ENCODE data around the gene RDH16. TPM values are rescaled to one million over a fixed set of nuclear protein-coding genes. Genes with fewer than 3 reads are reported as not detected.
"Not testable (repeated sequence)": the region's sequence is repeated elsewhere in the genome, so short reads cannot be mapped to it uniquely, and the experiment has no call there.

The RDH16 gene
- total RNA-seq, 1 experiment from 2014 or later, result 0.06 TPM

DNA sequence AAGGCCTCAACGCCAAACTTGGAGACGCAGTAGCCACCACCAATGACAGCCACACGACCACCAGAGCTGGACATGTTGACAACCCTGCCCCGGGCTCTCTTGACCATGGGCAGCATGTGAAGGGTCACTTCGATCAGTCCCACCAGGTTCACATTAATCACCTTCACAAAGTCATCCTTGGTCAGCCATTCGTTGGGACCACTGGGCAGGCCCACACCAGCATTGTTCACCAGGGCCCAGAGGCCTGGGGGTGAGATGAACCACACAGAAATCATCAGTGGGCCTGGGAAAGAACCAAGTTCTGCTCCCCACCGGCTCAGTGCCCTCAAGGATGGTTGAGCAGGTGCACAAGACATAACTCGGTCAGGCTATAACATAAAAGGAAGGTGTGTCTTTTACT lies 27.2 kb downstream of the RDH16 start:
- H3K27me3 ChIP-seq, result no peaks in the 10 kb centered on the region
- no peak overlapping the region for H3K27ac ChIP-seq
- H3K9me3 ChIP-seq (replicated peaks), result no peaks in the 10 kb centered on the region
- no peak for DNase-seq
- H3K4me1 ChIP-seq, result peaks cover 7% of the 10 kb centered on the region
- H3K36me3 ChIP-seq, result no peaks in the 10 kb centered on the region
- no peak overlapping the region for H3K4me3 ChIP-seq

DNA sequence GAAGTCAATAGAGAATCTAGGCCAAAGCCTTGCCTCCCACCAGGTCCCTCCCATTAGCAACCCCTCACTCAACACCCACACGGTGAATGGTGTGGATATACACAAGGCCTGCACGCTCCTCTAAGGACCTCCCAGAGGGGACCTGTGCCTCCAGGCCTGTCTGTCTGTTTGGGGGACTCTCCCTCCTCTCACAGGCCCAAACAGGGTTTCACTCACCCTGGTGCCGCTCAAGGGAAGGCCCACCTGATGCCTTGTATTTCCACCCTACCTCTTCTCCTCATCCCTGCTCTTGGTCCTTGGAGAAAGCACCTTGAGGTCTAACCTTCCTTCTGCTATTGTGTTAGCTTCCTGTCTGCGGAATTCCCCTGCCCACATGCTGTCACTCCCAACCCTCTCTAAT lies 27.6 kb downstream of the RDH16 start:
- no peak for DNase-seq
- Histone ChIP-seq H3K36me3 (no peaks in the 10 kb centered on the region), H3K4me1 (peaks cover 7% of the 10 kb centered on the region), H3K27me3 (no peaks in the 10 kb centered on the region), H3K27ac (no peak overlapping the region), H3K9me3 (replicated peaks) (no peaks in the 10 kb centered on the region), H3K4me3 (no peak overlapping the region)

DNA sequence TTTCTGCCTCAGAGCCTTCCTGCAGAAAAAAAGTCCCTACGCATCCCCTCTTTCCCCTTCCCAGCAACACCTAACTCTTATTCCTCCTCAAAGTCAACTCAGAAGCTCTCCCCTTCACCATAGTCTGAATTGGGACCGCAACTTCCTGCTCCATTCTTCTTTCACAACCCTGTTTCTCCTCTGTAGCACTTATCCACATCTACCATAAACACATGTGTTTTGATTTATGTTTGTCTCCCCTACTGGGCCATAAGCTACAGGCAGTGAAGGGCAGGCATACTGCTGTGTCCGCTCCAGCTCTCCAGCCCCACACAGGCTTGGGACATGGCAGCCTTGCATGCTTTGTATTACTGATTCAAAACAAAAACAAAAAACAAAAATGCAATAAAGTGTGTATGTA lies 29.1 kb downstream of the RDH16 start:
- Histone ChIP-seq H3K27me3 (no peaks in the 10 kb centered on the region), H3K27ac (no peak overlapping the region), H3K9me3 (replicated peaks) (no peaks in the 10 kb centered on the region), H3K4me3 (no peak overlapping the region), H3K36me3 (no peaks in the 10 kb centered on the region), H3K4me1 (peaks cover 7% of the 10 kb centered on the region)
- DNase-seq, result no peak

DNA sequence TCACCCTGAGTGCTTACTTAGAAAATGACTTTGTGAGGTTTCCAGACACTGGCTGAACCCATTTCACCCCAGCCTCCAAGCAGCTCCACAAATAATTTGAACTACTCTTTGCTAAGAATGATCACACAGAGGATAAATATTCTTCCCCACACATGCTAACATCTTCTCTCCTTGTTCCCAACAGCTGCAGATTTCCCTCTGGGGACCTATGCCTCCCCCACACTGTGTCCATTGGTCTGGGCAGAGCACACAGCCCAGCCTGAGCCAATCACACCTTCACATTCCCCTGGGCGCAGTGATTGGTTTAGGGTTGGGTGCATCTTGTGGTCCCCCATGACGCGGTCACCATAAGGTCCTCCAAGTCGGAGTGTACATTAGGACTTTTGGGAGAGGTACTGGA lies 30.1 kb downstream of the RDH16 start:
- Histone ChIP-seq H3K9me3 (replicated peaks) (no peaks in the 10 kb centered on the region), H3K27ac (no peak overlapping the region), H3K4me1 (peaks cover 7% of the 10 kb centered on the region), H3K36me3 (no peaks in the 10 kb centered on the region), H3K4me3 (no peak overlapping the region), H3K27me3 (no peaks in the 10 kb centered on the region)
- peak; percentile 14 to 30 for DNase-seq

DNA sequence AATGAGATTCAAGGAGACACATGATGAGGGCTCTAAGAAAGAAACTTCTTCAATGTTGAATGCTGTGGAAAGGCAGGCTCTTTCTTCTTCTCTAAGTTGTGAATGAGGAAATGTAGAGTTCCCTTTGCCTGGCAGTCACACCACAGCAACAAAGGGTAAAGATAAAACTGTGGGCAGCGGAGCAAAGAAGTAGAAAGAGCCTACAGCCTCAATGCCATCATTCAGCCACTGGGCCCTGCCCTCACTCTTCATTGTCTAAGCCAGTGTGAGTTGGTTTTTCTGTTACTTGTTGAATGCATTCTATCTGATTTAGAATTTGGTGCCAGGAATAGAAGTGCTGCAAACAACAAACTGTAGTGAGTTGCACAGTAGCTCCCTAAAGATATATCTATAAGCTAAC lies 35.4 kb downstream of the RDH16 start:
- DNase-seq, result no peak
- Histone ChIP-seq H3K27me3 (no peaks in the 10 kb centered on the region), H3K4me1 (no peaks in the 10 kb centered on the region), H3K4me3 (no peak overlapping the region), H3K27ac (no peak overlapping the region), H3K9me3 (replicated peaks) (no peaks in the 10 kb centered on the region), H3K36me3 (no peaks in the 10 kb centered on the region)

DNA sequence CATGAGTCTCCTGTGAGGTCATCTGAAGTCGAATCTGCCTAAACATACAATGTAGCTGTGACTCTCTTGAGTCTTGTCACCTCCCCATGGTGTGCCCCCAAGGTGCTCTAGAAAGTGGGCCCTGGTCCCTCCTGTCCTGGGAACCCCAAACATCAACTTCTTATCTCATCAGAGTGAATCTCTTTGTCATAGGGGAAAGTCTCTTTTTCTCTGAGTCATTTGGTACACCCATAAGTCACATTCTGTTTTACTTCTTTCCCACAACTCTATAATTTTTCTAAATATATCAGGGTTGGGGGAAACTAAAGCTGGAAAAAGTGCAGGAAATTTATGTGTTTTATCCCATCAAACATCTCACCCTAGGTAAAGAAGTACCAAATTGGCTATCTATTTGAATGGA lies 36.1 kb downstream of the RDH16 start:
- Histone ChIP-seq H3K27me3 (no peaks in the 10 kb centered on the region), H3K9me3 (replicated peaks) (no peaks in the 10 kb centered on the region), H3K4me1 (no peaks in the 10 kb centered on the region), H3K36me3 (no peaks in the 10 kb centered on the region), H3K27ac (no peak overlapping the region), H3K4me3 (no peak overlapping the region)
- no peak for DNase-seq

DNA sequence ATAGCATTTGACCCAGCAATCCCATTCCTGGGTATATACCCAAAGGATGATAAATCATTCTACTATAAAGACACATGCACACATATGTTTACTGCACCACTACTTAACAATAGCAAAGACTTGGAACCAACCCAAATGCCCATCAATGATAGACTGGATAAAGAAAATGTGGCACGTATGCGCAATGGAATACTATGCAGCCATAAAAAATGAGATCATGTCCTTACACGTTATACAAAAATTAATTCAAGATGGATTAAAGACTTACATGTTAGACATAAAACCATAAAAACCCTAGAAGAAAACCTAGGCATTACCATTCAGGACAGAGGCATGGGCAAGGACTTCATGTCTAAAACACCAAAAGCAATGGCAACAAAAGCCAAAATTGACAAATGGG lies 39.3 kb downstream of the RDH16 start:
- not testable (repeated sequence) for H3K4me1 ChIP-seq

DNA sequence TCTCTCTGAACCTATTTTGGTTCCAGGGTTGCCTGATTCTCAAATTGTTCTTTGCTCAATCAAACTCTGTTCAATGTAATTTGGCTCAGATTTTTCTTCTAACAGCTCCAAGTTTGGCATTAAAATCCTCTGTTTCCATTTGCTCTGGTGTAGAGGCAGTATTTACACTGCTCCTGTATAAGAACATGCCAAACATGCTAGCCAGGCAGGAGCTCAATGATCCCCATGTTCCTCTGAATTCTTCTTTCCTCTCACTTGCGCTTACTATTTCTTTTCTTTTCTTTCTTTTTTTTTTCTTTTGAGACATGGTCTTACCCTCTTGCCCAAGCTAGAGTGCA lies 40.4 kb downstream of the RDH16 start:
- no peaks in the 10 kb centered on the region for H3K9me3 ChIP-seq (replicated peaks)
- no peaks in the 10 kb centered on the region for H3K36me3 ChIP-seq
- no peaks in the 10 kb centered on the region for H3K4me1 ChIP-seq
- H3K27ac ChIP-seq, result no peak overlapping the region
- no peak for DNase-seq
- H3K27me3 ChIP-seq, result no peaks in the 10 kb centered on the region
- H3K4me3 ChIP-seq, result no peak overlapping the region

More for the DNA sequence above, 39.3 kb downstream of the RDH16 start:
- DNase-seq; H3K4me3 ChIP-seq; H3K36me3 ChIP-seq; H3K9me3 ChIP-seq (replicated peaks); H3K27me3 ChIP-seq; H3K27ac ChIP-seq: not testable (repeated sequence)

DNA sequence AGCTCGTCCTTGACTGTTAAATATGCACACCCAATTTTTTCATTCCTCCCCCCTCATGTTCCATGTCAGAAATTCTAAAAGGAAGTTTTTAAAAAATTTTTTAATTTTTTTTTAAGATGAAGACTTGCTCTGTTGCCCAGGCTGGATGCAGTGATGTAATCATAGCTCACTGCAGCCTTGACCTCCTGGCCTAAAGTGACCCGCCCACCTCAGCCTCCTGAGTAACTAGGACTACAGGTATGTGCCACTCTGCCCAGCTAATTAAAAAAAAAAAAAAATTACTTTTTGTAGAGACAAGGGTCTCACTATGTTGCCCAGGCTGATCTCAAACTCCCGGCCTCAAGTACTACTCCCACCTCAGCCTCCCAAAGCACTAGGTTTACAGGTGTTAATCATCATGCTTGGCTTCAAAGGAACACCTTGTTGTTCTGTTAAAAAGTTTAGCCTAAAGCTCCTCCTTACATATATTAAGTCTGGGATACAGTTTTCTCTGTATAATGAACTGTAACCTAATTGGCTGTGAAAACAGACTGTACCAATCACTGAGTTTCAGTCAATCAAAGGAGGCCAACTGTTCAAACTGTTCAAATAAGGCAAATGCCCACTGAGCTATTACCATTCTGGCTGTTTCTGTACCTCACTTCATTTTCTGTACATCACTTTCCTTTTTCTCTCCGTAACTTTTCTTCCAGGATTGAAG lies 41.0 kb downstream of the RDH16 start:
- Histone ChIP-seq H3K4me1 (no peaks in the 10 kb centered on the region), H3K36me3 (no peaks in the 10 kb centered on the region), H3K4me3 (no peak overlapping the region), H3K9me3 (replicated peaks) (no peaks in the 10 kb centered on the region), H3K27ac (no peak overlapping the region), H3K27me3 (no peaks in the 10 kb centered on the region)
- no peak for DNase-seq

DNA sequence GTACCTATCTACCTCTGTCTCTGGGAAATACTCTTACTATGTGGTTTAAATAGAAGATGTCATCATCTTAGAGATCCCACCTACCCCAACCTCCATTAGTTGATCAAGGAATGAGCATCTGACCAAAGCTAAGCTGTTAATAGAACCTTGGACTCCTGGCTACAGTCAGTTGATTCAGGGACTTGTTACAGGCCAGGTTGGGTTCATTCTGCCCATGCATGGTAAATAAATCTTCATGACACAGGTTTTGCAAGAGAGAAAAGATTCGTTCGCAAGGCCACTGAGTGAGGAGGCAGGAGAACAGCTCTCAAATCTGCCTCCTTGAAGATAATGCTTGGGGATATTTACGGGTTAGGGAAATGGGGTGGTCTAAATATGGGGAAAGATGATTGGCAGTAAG lies 42.7 kb downstream of the RDH16 start:
- no peak for DNase-seq
- no peaks in the 10 kb centered on the region for H3K4me1 ChIP-seq
- no peaks in the 10 kb centered on the region for H3K27me3 ChIP-seq
- H3K9me3 ChIP-seq (replicated peaks), result no peaks in the 10 kb centered on the region
- H3K27ac ChIP-seq, result no peak overlapping the region
- H3K4me3 ChIP-seq, result no peak overlapping the region
- no peaks in the 10 kb centered on the region for H3K36me3 ChIP-seq

DNA sequence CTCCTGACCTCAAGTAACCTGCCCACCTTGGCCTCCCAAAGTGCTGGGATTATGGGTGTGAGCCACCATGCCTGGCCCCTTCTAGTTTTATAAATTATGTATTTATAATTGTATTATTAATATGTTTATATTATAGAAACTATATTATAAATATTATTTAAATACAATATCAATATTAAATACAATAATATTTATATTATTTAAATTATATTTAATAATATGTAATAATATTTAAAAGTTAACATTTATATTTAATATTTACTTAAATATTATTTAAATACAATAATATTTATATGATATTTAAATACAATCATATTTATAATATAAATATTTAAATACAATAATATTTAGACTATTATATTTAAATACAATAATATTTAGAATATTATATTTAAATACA lies 43.2 kb downstream of the RDH16 start:
- Histone ChIP-seq H3K27me3 (no peaks in the 10 kb centered on the region), H3K27ac (no peak overlapping the region), H3K4me1 (no peaks in the 10 kb centered on the region), H3K9me3 (replicated peaks) (no peaks in the 10 kb centered on the region), H3K36me3 (no peaks in the 10 kb centered on the region), H3K4me3 (no peak overlapping the region)
- DNase-seq, result no peak

DNA sequence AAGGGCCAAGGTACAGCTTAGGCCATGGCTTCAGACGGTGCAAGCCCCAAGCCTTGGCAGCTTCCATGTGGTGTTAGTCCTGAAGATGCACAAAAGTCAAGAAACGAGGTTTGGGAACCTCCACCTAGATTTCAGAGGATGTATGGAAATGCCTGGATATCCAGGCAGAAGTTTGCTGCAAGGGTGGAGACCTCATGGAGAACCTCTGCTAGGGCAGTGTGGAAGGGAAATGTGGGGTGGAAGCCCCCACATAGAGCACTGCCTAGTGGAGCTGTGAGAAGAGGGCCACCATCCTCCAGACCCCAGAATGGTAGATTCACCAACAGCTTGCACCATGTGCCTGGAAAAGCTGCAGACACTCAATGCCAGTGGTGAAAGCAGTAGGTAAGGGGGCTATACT lies 48.0 kb downstream of the RDH16 start:
- not testable (repeated sequence) for H3K36me3 ChIP-seq

DNA sequence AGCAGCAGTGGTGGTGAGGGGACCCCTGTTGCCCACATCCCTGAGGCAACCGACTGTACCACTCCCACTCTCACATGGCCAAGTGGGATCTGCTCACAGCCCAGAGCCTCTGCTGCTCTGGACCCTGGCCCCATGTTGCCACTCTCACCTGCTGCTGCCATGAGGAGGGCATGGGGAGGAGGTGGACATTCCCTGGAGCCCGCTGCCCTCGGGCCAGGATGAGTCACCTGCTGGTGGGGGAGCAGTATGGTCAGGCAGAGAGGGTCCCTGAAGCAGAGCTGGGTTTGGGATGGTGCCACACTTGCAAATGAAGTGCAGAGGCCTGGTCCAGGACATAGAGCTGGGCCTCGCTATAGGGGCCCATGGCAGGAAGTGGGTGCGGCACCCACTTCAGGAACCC lies 49.3 kb downstream of the RDH16 start:
- H3K36me3 ChIP-seq, result no peaks in the 10 kb centered on the region
- no peak overlapping the region for H3K27ac ChIP-seq
- no peaks in the 10 kb centered on the region for H3K27me3 ChIP-seq
- no peak overlapping the region for H3K4me3 ChIP-seq
- no peaks in the 10 kb centered on the region for H3K9me3 ChIP-seq (replicated peaks)
- no peaks in the 10 kb centered on the region for H3K4me1 ChIP-seq
- DNase-seq, result no peak

More for the DNA sequence above, 48.0 kb downstream of the RDH16 start:
- not testable (repeated sequence) for H3K27me3 ChIP-seq; DNase-seq; H3K27ac ChIP-seq; H3K9me3 ChIP-seq (replicated peaks); H3K4me1 ChIP-seq; H3K4me3 ChIP-seq

DNA sequence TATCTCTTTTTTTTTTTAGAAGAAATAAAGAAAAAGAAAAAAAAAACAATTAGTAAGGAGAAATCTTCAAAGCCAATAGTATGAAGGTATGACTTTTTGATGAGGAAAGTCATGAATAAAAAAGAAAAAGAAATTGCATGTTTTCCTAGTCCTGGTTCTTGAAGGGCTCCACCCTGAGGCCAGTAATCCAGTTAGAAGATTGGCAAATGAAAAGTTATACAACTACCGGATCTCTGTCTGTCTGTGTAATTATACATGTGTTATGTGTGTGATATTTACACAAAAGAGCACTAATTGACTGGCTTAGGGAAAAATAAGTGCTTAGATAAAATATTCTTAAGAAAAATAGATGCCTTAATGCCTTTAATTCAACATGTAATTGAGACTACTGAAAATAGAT lies 51.6 kb downstream of the RDH16 start:
- no peak overlapping the region for H3K27ac ChIP-seq
- DNase-seq, result no peak
- H3K36me3 ChIP-seq, result no peaks in the 10 kb centered on the region

DNA sequence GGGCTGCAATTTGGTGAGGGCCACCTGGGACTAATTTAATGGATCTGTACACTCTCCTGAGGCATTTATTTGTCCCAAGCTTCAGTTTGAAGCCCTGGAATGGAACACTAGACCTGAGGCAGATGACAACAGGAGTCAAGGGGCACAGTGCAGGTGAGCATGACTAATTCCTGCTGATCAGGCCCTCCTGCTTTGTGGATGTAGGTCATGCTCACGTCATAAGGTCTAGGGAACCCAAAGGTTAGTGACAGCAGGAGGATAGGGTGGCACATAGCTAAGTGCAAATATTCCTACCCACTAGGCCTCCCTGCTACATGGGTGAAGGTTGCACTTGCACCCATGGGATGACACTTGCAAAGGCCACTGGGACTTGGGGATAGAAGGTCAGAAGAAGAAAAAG lies 54.0 kb downstream of the RDH16 start:
- no peak for DNase-seq
- H3K4me3 ChIP-seq, result no peak overlapping the region
- H3K4me1 ChIP-seq, result no peaks in the 10 kb centered on the region
- no peaks in the 10 kb centered on the region for H3K36me3 ChIP-seq
- H3K27ac ChIP-seq, result no peak overlapping the region
- no peaks in the 10 kb centered on the region for H3K9me3 ChIP-seq (replicated peaks)
- H3K27me3 ChIP-seq, result no peaks in the 10 kb centered on the region

More for the DNA sequence above, 51.6 kb downstream of the RDH16 start:
- no peaks in the 10 kb centered on the region for H3K9me3 ChIP-seq (replicated peaks)
- no peaks in the 10 kb centered on the region for H3K4me1 ChIP-seq
- H3K4me3 ChIP-seq, result no peak overlapping the region
- no peaks in the 10 kb centered on the region for H3K27me3 ChIP-seq
